ENCODE data around the gene BDH1.
"Not testable (repeated sequence)": the region's sequence is repeated elsewhere in the genome, so short reads cannot be mapped to it uniquely, and the experiment has no call there.

BDH1 gene

GRCh38 chr3:197577366-197578074 lies 21.8 kb upstream of the BDH1 start:
- no peak for DNase-seq (ENCODE audit: low read depth in 2 of 2)

GRCh38 chr3:197576838-197577237 lies 21.1 kb upstream of the BDH1 start:
- DNase-seq (ENCODE audit: low read depth in 2 of 2), result no peak

GRCh38 chr3:197575362-197575761 lies 19.6 kb upstream of the BDH1 start:
- DNase-seq (ENCODE audit: low read depth in 2 of 2), result no peak

- not testable (repeated sequence) for DNase-seq (ENCODE audit: low read depth in 2 of 2)
Measured at GRCh38 chr3:197574396-197574991, 18.7 kb upstream of the BDH1 start.

- no peak for DNase-seq (ENCODE audit: low read depth in 2 of 2)
Measured at GRCh38 chr3:197573048-197573767, 17.4 kb upstream of the BDH1 start.

- not testable (repeated sequence) for DNase-seq (ENCODE audit: low read depth in 2 of 2)
Measured at GRCh38 chr3:197571880-197572172, 16.1 kb upstream of the BDH1 start.

GRCh38 chr3:197571074-197571879 lies 15.5 kb upstream of the BDH1 start:
- DNase-seq (ENCODE audit: low read depth in 2 of 2), result not testable (repeated sequence)

- DNase-seq (ENCODE audit: low read depth in 2 of 2), result not testable (repeated sequence)
Measured at GRCh38 chr3:197569433-197569832, 13.7 kb upstream of the BDH1 start.

GRCh38 chr3:197567904-197568681 lies 12.3 kb upstream of the BDH1 start:
- no peak for DNase-seq (ENCODE audit: low read depth in 2 of 2)

- not testable (repeated sequence) for DNase-seq (ENCODE audit: low read depth in 2 of 2)
Measured at GRCh38 chr3:197566155-197566554, 10.4 kb upstream of the BDH1 start.

- DNase-seq (ENCODE audit: low read depth in 2 of 2), result no peak
Measured at GRCh38 chr3:197564097-197564843, 8.5 kb upstream of the BDH1 start.

- no peak for DNase-seq (ENCODE audit: low read depth in 2 of 2)
Measured at GRCh38 chr3:197562398-197563251, 6.9 kb upstream of the BDH1 start.

GRCh38 chr3:197561926-197562325 lies 6.2 kb upstream of the BDH1 start:
- DNase-seq (ENCODE audit: low read depth in 2 of 2), result no peak

GRCh38 chr3:197559651-197560050 lies 3.9 kb upstream of the BDH1 start:
- DNase-seq (ENCODE audit: low read depth in 2 of 2), result no peak

- peak; percentile 88 to 91 for DNase-seq (ENCODE audit: low read depth in 2 of 2)
Measured at GRCh38 chr3:197554562-197555280, 1.0 kb downstream of the BDH1 start.

- peak in 1 of 2 donors; percentile 3 for DNase-seq (ENCODE audit: low read depth in 2 of 2)
Measured at GRCh38 chr3:197554196-197554561, 1.6 kb downstream of the BDH1 start.

GRCh38 chr3:197552198-197552597 lies 3.6 kb downstream of the BDH1 start:
- DNase-seq (ENCODE audit: low read depth in 2 of 2), result no peak

- no peak for DNase-seq (ENCODE audit: low read depth in 2 of 2)
Measured at GRCh38 chr3:197550489-197550888, 5.3 kb downstream of the BDH1 start.

- DNase-seq (ENCODE audit: low read depth in 2 of 2), result no peak
Measured at GRCh38 chr3:197549261-197549885, 6.4 kb downstream of the BDH1 start.

All from stimulated activated CD8-positive, alpha-beta memory T cell treated with anti-CD3 and anti-CD28 coated beads, Interleukin-2, amount 100 ng/mL, for 48 hours (primary cell).